Psoas muscle (tissue), 8 donors: ENCODE data around the gene TET2. TPM values are rescaled to one million over a fixed set of nuclear protein-coding genes. Genes with fewer than 3 reads are reported as not detected.

Experiments
- ATAC-seq, 4 donors: fragments of 200-7000 bp; cut with Tn5 transposase; one replicate each; pipeline ENCODE4 v1.9.1; 2020; ENCODE audit warnings: moderate library complexity in 3 of 4, mild to moderate bottlenecking in 2 of 4
- DNase-seq, 2 donors: peaks; one replicate each; pipeline ENCODE4 v3.0.0-alpha.2; 2020
- H3K27ac ChIP-seq: fragments of 200-600 bp; one replicate; pipeline ENCODE4 v1.8.0; 2022
- H3K27me3 ChIP-seq, 3 donors: fragments of 200-600 bp in 1 of 3; one replicate each; pipeline versions ENCODE4 v1.6.1 to v1.8.0; 2013 to 2022; ENCODE audit warnings: low read length in 2 of 3, mild to moderate bottlenecking in 2 of 3, moderate library complexity in 1 of 3; ENCODE audit not compliant: insufficient read depth in 3 of 3
- H3K36me3 ChIP-seq, 2 donors: fragments of 200-600 bp in 1 of 2; one replicate each; pipeline versions ENCODE4 v1.6.1 to v1.8.0; 2013 to 2022; ENCODE audit warnings: low read depth in 1 of 2, mild to moderate bottlenecking in 1 of 2, moderate library complexity in 1 of 2; ENCODE audit not compliant: insufficient read depth in 1 of 2
- H3K4me1 ChIP-seq: fragments of 200-600 bp; one replicate; pipeline ENCODE4 v1.8.0; 2022
- H3K4me3 ChIP-seq: fragments of 200-600 bp; one replicate; pipeline ENCODE4 v1.8.0; 2022; ENCODE audit warnings: mild to moderate bottlenecking
- H3K9me3 ChIP-seq: fragments of 200-600 bp; one replicate; pipeline ENCODE4 v1.8.0; 2022
- WGBS, 3 donors: extraction: QIAGEN DNeasy Blood & Tissue Kit; methylation state at CpG; one replicate each; pipeline versions ENCODE4 v1.1.6 to v1.1.7; 2013; 5-methylcytosine and 5-hydroxymethylcytosine counted together
- intact Hi-C, 2 donors: fragments of 100-400 bp; cut with DNase I; formaldehyde crosslinking; loops; one replicate each; pipeline versions ENCODE4 v1.11.0 to v1.14.2; 2022
- polyA plus RNA-seq, 3 donors: library from polyadenylated mRNA; stranded (reverse); fragments of 200-250 nt; gene quantifications; one replicate each; pipeline ENCODE4 v1.2.3, GENCODE V29; 2013
- total RNA-seq, 4 donors: library from RNA; stranded (reverse); fragmentation: NEBNext Ultra II Directional in 2 of 4; extraction: Animal tissue kit (Norgen Biotek cat#: 25700) in 2 of 4; gene quantifications; one replicate each; pipeline versions ENCODE4 v1.2.1 to v1.2.4, GENCODE V29; 2021 to 2023
- TF ChIP-seq, protein P1 (sequence below): fragments of 200-600 bp; IDR thresholded peaks from one replicate; pipeline ENCODE4 v1.8.0; 2022; ENCODE audit warnings: antibody characterized with exemption
- donor health status: healthy with polysubstance abuse.
- donor health status: DM: no; HTN: no; CAD: no; lungs with moderate emphysema.
- donor health status: Bipolar disorder and iron deficiency.
- donor health status: healthy.
- donor health status: DM: yes; HTN: yes; CAD: no.
- donor health status: DM: no; HTN: no; CAD: no.
- donor health status: DM: no; HTN: no; CAD: no.
- donor health status: DM: yes; HTN: yes; CAD: no.

The TET2 gene
- total and polyA plus RNA-seq, 7 donors: 1.4 to 24.0 (median 12.4) TPM

DNA sequence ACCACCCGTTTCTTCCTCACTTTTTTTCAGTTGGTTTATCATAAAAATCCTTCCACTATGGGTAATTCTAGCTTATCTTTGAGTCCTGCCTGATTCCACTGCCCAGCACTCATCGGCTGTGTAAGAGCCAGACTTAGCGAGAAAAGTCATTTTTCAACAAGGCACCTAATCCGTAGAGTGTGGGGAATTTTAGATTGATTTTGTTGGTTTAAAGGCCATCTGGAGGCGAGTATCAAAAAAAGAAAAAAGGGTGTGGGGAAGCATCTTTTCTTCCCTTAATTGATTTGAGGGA is 134.4 kb downstream of the TET2 start:
- H3K36me3 ChIP-seq: peaks cover 0 to 27% of the 10 kb centered on the region in 2 donors
- 36 to 44% (median 40%) methylated on average over 5 of the region's 5 CpGs for WGBS, 3 donors
- intact Hi-C loops: no loop called here
- DNase-seq (peak in 1 of 2 donors; percentile 8), ATAC-seq (no peak)
- H3K4me1 ChIP-seq: no peaks in the 10 kb centered on the region
- no peak overlapping the region for H3K27ac ChIP-seq
- H3K27me3 ChIP-seq: no peaks in the 10 kb centered on the region
- TF ChIP-seq, protein P1, sequence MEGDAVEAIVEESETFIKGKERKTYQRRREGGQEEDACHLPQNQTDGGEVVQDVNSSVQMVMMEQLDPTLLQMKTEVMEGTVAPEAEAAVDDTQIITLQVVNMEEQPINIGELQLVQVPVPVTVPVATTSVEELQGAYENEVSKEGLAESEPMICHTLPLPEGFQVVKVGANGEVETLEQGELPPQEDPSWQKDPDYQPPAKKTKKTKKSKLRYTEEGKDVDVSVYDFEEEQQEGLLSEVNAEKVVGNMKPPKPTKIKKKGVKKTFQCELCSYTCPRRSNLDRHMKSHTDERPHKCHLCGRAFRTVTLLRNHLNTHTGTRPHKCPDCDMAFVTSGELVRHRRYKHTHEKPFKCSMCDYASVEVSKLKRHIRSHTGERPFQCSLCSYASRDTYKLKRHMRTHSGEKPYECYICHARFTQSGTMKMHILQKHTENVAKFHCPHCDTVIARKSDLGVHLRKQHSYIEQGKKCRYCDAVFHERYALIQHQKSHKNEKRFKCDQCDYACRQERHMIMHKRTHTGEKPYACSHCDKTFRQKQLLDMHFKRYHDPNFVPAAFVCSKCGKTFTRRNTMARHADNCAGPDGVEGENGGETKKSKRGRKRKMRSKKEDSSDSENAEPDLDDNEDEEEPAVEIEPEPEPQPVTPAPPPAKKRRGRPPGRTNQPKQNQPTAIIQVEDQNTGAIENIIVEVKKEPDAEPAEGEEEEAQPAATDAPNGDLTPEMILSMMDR: no peak
- H3K9me3 ChIP-seq: no peaks in the 10 kb centered on the region
- no peak overlapping the region for H3K4me3 ChIP-seq

DNA sequence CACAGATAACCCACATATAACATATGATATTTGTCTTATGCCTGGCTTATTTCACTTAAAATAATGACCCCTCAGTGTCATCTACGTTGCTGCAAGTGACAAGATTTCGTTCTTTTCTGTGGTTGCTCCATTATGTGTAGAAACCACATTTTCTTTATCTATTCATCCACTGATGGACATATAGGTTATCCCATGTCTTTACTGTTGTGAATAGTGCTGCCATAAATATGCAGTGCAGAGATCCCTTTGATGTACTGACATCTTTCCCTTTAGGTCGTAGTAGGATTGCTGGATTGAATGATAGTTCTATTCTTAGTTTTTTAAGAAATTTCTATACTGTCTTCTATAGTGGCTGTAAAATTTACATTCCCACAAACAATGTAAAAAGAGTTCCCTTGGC is 135.8 kb downstream of the TET2 start:
- intact Hi-C loops: no loop called here
- H3K4me3 ChIP-seq: no peak overlapping the region
- DNase-seq (no peak), ATAC-seq (no peak)
- peaks cover 0 to 13% of the 10 kb centered on the region in 2 donors for H3K36me3 ChIP-seq
- H3K9me3 ChIP-seq: peaks cover 5% of the 10 kb centered on the region
- WGBS, 3 donors: 94 to 95% (median 95%) methylated on average over 3 of the region's 3 CpGs
- H3K4me1 ChIP-seq: no peaks in the 10 kb centered on the region
- TF ChIP-seq, protein P1: no peak
- H3K27me3 ChIP-seq: no peaks in the 10 kb centered on the region
- H3K27ac ChIP-seq: no peak overlapping the region

DNA sequence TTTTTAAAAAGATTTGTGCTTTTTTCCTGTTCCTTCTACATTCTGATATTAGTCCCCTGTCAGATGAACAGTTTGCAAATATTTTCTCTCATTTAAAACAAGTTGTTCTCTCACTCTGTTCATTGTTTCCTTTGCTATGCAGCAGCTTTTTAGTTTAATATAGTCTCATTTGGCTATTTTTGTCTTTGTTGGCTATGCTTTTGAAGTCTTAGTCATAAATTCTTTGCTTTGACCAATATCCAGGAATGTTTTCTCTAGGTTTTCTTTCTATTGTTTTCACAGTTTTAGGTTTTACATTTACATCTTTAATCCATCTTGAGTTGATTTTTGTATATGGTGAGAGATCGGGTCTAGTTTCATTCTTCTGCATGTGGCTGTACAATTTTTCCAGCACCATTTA is 136.8 kb downstream of the TET2 start:
- intact Hi-C loops: no loop called here
- 82 to 95% (median 90%) methylated on average over 1 of the region's 1 CpG for WGBS, 3 donors
- TF ChIP-seq, protein P1: no peak

DNA sequence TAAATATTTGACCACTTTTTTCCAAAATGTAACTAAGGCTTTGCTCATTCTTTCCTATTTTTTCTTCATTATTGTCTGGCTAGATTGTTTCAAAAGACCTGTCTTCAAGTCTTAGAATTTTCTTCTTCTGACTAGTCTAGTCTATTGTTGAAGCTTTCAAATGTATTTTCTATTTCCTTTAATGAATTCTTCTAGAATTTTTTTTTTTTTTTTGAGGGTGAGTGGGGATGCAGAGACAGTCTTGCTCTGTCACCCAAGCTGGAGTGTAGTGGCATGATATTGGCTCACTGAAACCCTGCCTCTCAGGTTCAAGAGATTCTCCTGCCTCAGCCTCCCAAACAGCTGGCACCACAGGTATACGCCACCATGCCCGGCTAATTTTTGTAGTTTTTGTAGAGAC is 141.4 kb downstream of the TET2 start:
- H3K4me3 ChIP-seq: no peak overlapping the region
- no peak overlapping the region for H3K27ac ChIP-seq
- no peaks in the 10 kb centered on the region for H3K36me3 ChIP-seq
- peaks cover 17% of the 10 kb centered on the region for H3K9me3 ChIP-seq
- TF ChIP-seq, protein P1: no peak
- H3K4me1 ChIP-seq: no peaks in the 10 kb centered on the region
- ATAC-seq (no peak), DNase-seq (no peak)
- no peaks in the 10 kb centered on the region for H3K27me3 ChIP-seq
- 96 to 98% (median 98%) methylated on average over 2 of the region's 2 CpGs for WGBS, 3 donors
- intact Hi-C loops: no loop called here

More for the DNA sequence above, 136.8 kb downstream of the TET2 start:
- ATAC-seq (no peak), DNase-seq (no peak)
- Histone ChIP-seq H3K4me1 (no peaks in the 10 kb centered on the region), H3K27me3 (no peaks in the 10 kb centered on the region), H3K4me3 (no peak overlapping the region), H3K9me3 (peaks cover 12% of the 10 kb centered on the region), H3K36me3 (peaks cover 0 to 6% of the 10 kb centered on the region in 2 donors), H3K27ac (no peak overlapping the region)

DNA sequence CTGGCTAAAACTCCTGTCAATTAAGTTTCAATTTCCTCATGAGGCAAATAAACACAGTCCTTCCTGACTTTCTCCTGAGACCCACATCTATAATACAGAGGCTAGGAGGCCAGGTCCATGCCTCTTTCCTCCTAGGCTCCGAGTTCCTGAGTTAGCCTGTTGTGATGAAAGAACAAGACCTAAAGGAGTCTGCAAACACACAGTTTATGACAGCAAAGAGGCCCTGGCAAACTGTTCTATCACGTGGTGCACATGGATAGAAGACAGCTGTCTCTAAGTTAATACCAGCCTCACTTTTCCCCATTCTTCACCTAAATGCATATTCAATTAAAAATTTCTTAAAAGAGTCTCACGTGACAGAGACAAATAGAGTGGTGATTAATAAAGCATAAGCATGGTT is 145.2 kb downstream of the TET2 start:
- WGBS, 3 donors: 41 to 45% (median 45%) methylated on average over 3 of the region's 3 CpGs
- Histone ChIP-seq H3K4me3 (no peak overlapping the region), H3K27me3 (no peaks in the 10 kb centered on the region)

More for the DNA sequence above, 145.2 kb downstream of the TET2 start:
- Histone ChIP-seq H3K4me1 (no peaks in the 10 kb centered on the region), H3K36me3 (no peaks in the 10 kb centered on the region), H3K27ac (no peak overlapping the region), H3K9me3 (peaks cover 12% of the 10 kb centered on the region)
- intact Hi-C loops: no loop called here
- TF ChIP-seq, protein P1: no peak
- no peak for DNase-seq
- ATAC-seq: no peak
